OCI-LY7 (cell line): Measurements from ENCODE around the gene FCMR. TPM values are rescaled to one million over a fixed set of nuclear protein-coding genes. Genes with fewer than 3 reads are reported as not detected.

Experiments
- BruUV-seq: library from RNA; stranded (reverse); fragments of 400-500 nt; replicated peaks from 2 replicates; lab custom pipeline; 2021; lab: Mats Ljungman, UMichigan
- CTCF ChIA-PET: fragments of 300-600 bp; sonication (Branson Sonifier 250); formaldehyde crosslinking; loops from one replicate; lab custom pipeline; 2022; ENCODE audit warnings: antibody characterized with exemption; ENCODE audit not compliant: unreplicated experiment; lab: Charles Lee
- POLR2A ChIA-PET: fragments of 300-600 bp; sonication (Branson Sonifier 250); formaldehyde crosslinking; loops from one replicate; lab custom pipeline; 2022; ENCODE audit warnings: antibody characterized with exemption; lab: Charles Lee
- DNase-seq: peaks from one replicate; pipeline ENCODE4 v3.0.0-alpha.2; 2015; ENCODE audit warnings: low spot score
- H2AFZ ChIP-seq: fragments of 200-600 bp; sonication (generic), shearing (Covaris generic); 2 replicates; pipeline ENCODE4 v1.6.1; 2014; ENCODE audit warnings: mild to moderate bottlenecking, antibody characterized with exemption, low read length, moderate library complexity
- H3K27ac ChIP-seq: fragments of 200-600 bp; sonication (generic); 2 replicates; pipeline ENCODE4 v1.5.1; 2014; ENCODE audit warnings: mixed run types, low read depth, mild to moderate bottlenecking, moderate library complexity, low read length, inconsistent platforms; ENCODE audit not compliant: poor library complexity, severe bottlenecking
- H3K36me3 ChIP-seq: fragments of 200-600 bp; sonication (generic); 2 replicates; pipeline ENCODE4 v1.6.1; 2014; ENCODE audit warnings: mild to moderate bottlenecking, antibody characterized with exemption, low read length, moderate library complexity, mixed read lengths; ENCODE audit not compliant: insufficient read depth
- H3K4me1 ChIP-seq: fragments of 200-600 bp; sonication (generic); 2 replicates; pipeline ENCODE4 v1.5.1; 2014; ENCODE audit warnings: mild to moderate bottlenecking, low read length; ENCODE audit not compliant: insufficient read depth, poor library complexity, severe bottlenecking
- H3K4me2 ChIP-seq: fragments of 200-600 bp; sonication (generic); 2 replicates; pipeline ENCODE4 v1.6.1; 2014; ENCODE audit warnings: mild to moderate bottlenecking, low read length
- H3K4me3 ChIP-seq: fragments of 200-600 bp; sonication (generic); 2 replicates; pipeline ENCODE4 v1.5.1; 2014; ENCODE audit warnings: mild to moderate bottlenecking, low read depth, low read length; ENCODE audit not compliant: poor library complexity, severe bottlenecking
- H3K79me2 ChIP-seq: fragments of 200-600 bp; sonication (generic); 2 replicates; pipeline ENCODE4 v1.6.1; 2016; ENCODE audit warnings: low read depth, mild to moderate bottlenecking, low read length, moderate library complexity, mixed read lengths; ENCODE audit not compliant: insufficient read depth
- H3K9me2 ChIP-seq: fragments of 200-600 bp; sonication (generic); 2 replicates; pipeline ENCODE4 v1.6.1; 2016; ENCODE audit warnings: mild to moderate bottlenecking, low read length, mixed read lengths; ENCODE audit not compliant: insufficient read depth
- H3K9me3 ChIP-seq: fragments of 200-600 bp; sonication (generic); 2 replicates; pipeline ENCODE4 v1.6.1; 2014; ENCODE audit warnings: mild to moderate bottlenecking, mixed run types, low read length, mixed read lengths
- H4K20me1 ChIP-seq: fragments of 200-600 bp; sonication (generic); 2 replicates; pipeline ENCODE4 v1.6.1; 2014; ENCODE audit warnings: mild to moderate bottlenecking, antibody characterized with exemption, low read length, moderate library complexity, mixed read lengths; ENCODE audit not compliant: insufficient read depth
- EZH2phosphoT487 ChIP-seq: fragments of 200-600 bp; sonication (generic); IDR thresholded peaks from 2 replicates; pipeline ENCODE4 v1.6.1; 2018; ENCODE audit warnings: low read depth, borderline replicate concordance, mild to moderate bottlenecking, mixed run types, antibody characterized with exemption, low read length, moderate library complexity, mixed read lengths
- intact Hi-C: fragments of 100-400 bp; cut with micrococcal nuclease; formaldehyde crosslinking; loops from one replicate; pipeline ENCODE4 v1.10.0; 2022; ENCODE audit not compliant: unreplicated experiment
- total RNA-seq, 2 experiments: library from RNA; depleted of rRNA in 1 of 2; stranded (reverse); fragments of >200 nt in 1 of 2; shearing (Covaris generic) in 1 of 2; gene quantifications; 2 replicates each; pipeline ENCODE4 v1.2.3, GENCODE V29; 2014 to 2022
- TF ChIP-seq, protein P1 (sequence below): fragments of 200-600 bp; sonication (generic); conservative IDR thresholded peaks from 2 replicates; pipeline ENCODE4 v1.5.1; 2014; ENCODE audit warnings: mild to moderate bottlenecking, antibody characterized with exemption, low read length, moderate library complexity, mixed read lengths

Gene FCMR
- total RNA-seq, 2 experiments from 2014 or later = 5.2 to 9.2 TPM

DNA sequence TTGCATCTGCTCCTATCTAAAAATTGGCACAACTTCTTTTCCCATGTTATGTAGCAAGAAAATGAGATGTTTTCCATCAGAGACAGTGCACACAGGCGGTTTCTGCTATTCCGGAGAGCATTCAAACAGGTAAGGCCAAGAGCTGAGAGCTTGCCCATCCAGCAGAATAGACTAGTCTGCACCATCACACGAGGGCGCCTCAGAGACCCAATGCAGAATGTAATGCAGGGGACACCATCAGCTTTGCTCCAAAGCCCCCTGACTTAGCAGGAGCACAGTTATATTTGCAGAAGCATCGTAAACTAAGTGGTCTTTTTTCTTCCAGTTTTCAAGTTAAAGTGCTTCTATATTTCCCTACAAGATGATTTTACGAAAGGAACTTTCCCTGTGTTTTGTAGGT is 19.8 kb downstream of the FCMR start:
- TF ChIP-seq, protein P1, sequence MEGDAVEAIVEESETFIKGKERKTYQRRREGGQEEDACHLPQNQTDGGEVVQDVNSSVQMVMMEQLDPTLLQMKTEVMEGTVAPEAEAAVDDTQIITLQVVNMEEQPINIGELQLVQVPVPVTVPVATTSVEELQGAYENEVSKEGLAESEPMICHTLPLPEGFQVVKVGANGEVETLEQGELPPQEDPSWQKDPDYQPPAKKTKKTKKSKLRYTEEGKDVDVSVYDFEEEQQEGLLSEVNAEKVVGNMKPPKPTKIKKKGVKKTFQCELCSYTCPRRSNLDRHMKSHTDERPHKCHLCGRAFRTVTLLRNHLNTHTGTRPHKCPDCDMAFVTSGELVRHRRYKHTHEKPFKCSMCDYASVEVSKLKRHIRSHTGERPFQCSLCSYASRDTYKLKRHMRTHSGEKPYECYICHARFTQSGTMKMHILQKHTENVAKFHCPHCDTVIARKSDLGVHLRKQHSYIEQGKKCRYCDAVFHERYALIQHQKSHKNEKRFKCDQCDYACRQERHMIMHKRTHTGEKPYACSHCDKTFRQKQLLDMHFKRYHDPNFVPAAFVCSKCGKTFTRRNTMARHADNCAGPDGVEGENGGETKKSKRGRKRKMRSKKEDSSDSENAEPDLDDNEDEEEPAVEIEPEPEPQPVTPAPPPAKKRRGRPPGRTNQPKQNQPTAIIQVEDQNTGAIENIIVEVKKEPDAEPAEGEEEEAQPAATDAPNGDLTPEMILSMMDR = no peak
- no peak for TF ChIP-seq EZH2phosphoT487
- Histone ChIP-seq H3K4me1 (peaks cover 16% of the 10 kb centered on the region), H3K9me2 (no peaks in the 10 kb centered on the region), H3K9me3 (no peaks in the 10 kb centered on the region), H3K36me3 (no peaks in the 10 kb centered on the region), H2AFZ (no peak overlapping the region), H3K79me2 (no peaks in the 10 kb centered on the region), H3K4me2 (no peak overlapping the region), H4K20me1 (no peaks in the 10 kb centered on the region), H3K4me3 (no peak overlapping the region), H3K27ac (no peak overlapping the region)
- intact Hi-C loops = no loop called here
- no peak for DNase-seq
- ChIA-PET CTCF (no interaction called here), POLR2A (no interaction called here)
- BruUV-seq = no TSS peak

DNA sequence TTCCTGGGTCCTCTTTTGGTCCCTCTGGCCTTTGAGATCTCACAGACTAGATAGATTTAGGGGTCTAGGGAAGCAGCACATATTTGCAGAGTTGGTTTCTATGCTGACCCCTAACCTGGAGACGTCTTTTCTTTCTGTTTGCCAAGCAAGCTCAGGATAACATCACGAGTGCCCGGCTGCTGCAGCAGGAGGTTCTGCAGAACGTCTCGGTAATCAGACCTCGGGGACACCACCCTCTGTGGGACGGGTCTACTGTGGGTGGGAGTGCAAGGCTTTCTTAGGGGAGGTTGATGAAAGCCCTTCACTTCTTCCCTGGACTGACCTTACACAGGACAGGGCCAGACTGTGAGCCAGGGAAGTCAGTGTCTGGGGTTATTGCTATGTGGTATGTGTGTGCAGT is 21.6 kb downstream of the FCMR start:
- no peak overlapping the region for H3K27ac ChIP-seq
- no peaks in the 10 kb centered on the region for H4K20me1 ChIP-seq
- no TSS peak for BruUV-seq
- H3K4me3 ChIP-seq = no peak overlapping the region
- H3K79me2 ChIP-seq = no peaks in the 10 kb centered on the region
- H2AFZ ChIP-seq = no peak overlapping the region
- no peaks in the 10 kb centered on the region for H3K36me3 ChIP-seq
- H3K9me2 ChIP-seq = no peaks in the 10 kb centered on the region
- intact Hi-C loops = no loop called here
- no peak for TF ChIP-seq EZH2phosphoT487
- TF ChIP-seq, protein P1 = no peak
- peaks cover 5% of the 10 kb centered on the region for H3K4me1 ChIP-seq
- no peak overlapping the region for H3K4me2 ChIP-seq
- DNase-seq = no peak
- ChIA-PET CTCF (interaction anchor here (0.6 kb wide), 1 partner anchor 8 kb away, joined by 3 read pairs; no protein-coding TSS in a partner anchor), POLR2A (interaction anchor here (0.6 kb wide), 1 partner anchor 83 kb away, joined by 3 read pairs; no protein-coding TSS in a partner anchor)
- no peaks in the 10 kb centered on the region for H3K9me3 ChIP-seq

DNA sequence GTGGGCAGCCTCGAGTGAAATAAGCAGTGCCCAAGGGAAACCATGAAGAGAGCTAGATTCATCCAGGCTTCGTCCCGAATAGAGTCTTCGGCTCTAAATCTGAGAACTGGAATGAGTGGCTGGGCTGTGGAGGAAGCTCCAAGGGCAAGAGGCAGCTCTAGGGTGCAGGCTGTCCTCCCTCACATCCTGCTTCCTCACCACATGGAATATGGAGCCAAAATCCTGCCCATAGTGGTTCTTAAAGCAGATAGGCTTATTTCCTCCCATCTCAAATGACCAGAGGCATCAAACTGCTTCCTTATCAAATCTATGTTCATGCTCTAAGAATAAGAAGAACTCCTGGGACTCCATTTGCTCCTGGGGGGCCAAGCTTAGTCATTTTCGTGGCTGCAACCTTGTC is 22.0 kb downstream of the FCMR start:
- no peaks in the 10 kb centered on the region for H4K20me1 ChIP-seq
- no peak overlapping the region for H3K4me2 ChIP-seq
- no peak overlapping the region for H2AFZ ChIP-seq
- no peaks in the 10 kb centered on the region for H3K9me2 ChIP-seq
- TF ChIP-seq, protein P1 = no peak
- no peak for TF ChIP-seq EZH2phosphoT487
- no peaks in the 10 kb centered on the region for H3K36me3 ChIP-seq
- ChIA-PET POLR2A (interaction anchor here (0.6 kb wide), 2 partner anchors 22 to 82 kb away, joined by 3 read pairs; partner anchors contain the start of gene FCMR), CTCF (interaction anchor here (0.6 kb wide), 1 partner anchor 9 kb away, joined by 3 read pairs; no protein-coding TSS in a partner anchor)
- no peaks in the 10 kb centered on the region for H3K79me2 ChIP-seq
- no peak for DNase-seq
- H3K9me3 ChIP-seq = no peaks in the 10 kb centered on the region
- BruUV-seq = no TSS peak
- peaks cover under 1% of the 10 kb centered on the region for H3K4me1 ChIP-seq
- intact Hi-C loops = no loop called here
- no peak overlapping the region for H3K27ac ChIP-seq
- H3K4me3 ChIP-seq = no peak overlapping the region
